Stimulated activated CD4-positive, alpha-beta T cell treated with anti-CD3 and anti-CD28 coated beads, Interleukin-2, amount 100 ng/mL, for 4 hours (primary cell): ENCODE data around the gene ATG9A.

ENCODE experiments used
- DNase-seq: peaks from one replicate; pipeline ENCODE4 v3.0.0-alpha.2; 2020; ENCODE audit warnings: low read depth

ATG9A gene

GRCh38 chr2:219220652-219221402 lies 8.6 kb downstream of the ATG9A start:
- no peak for DNase-seq

GRCh38 chr2:219219784-219220532 lies 9.5 kb downstream of the ATG9A start:
- DNase-seq: no peak

- DNase-seq: peak; percentile 87
These were observed 10.4 kb downstream of the ATG9A start, which contains the start of gene ABCB6 for GRCh38 chr2:219218732-219219701. Gene ABCB6, minus strand, starts transcription at chr2:219218958. Its CDS starts 285 bp downstream, at chr2:219218673.

- DNase-seq: no peak
These were observed 11.2 kb downstream of the ATG9A start for GRCh38 chr2:219218217-219218731.

- DNase-seq: no peak
These were observed 12.9 kb downstream of the ATG9A start for GRCh38 chr2:219216535-219216915.

- no peak for DNase-seq
These were observed 13.4 kb downstream of the ATG9A start for GRCh38 chr2:219215871-219216534.

GRCh38 chr2:219214786-219215185 lies 14.7 kb downstream of the ATG9A start:
- DNase-seq: no peak

- no peak for DNase-seq
These were observed 15.3 kb downstream of the ATG9A start for GRCh38 chr2:219214141-219214540.

- no peak for DNase-seq
These were observed 15.9 kb downstream of the ATG9A start for GRCh38 chr2:219213486-219214071.

GRCh38 chr2:219213026-219213415 lies 16.4 kb downstream of the ATG9A start:
- no peak for DNase-seq

- no peak for DNase-seq
These were observed 18.5 kb downstream of the ATG9A start for GRCh38 chr2:219210886-219211362.

- no peak for DNase-seq
These were observed 19.1 kb downstream of the ATG9A start for GRCh38 chr2:219210196-219210885.

- no peak for DNase-seq
These were observed 19.9 kb downstream of the ATG9A start for GRCh38 chr2:219209236-219210195.

GRCh38 chr2:219207884-219208740 lies 21.3 kb downstream of the ATG9A start:
- DNase-seq: no peak

GRCh38 chr2:219207134-219207883 lies 22.1 kb downstream of the ATG9A start:
- DNase-seq: no peak

GRCh38 chr2:219206328-219207133 lies 22.9 kb downstream of the ATG9A start, which contains the start of gene ZFAND2B:
Gene ZFAND2B, plus strand, starts transcription at chr2:219206782. Its CDS starts 206 bp downstream, at chr2:219206988.
- peak; percentile 92 for DNase-seq
